GM18868 (cell line): ENCODE measurements around the gene RTEL1.
"Not testable (repeated sequence)": the region's sequence is repeated elsewhere in the genome, so short reads cannot be mapped to it uniquely, and the experiment has no call there.

ENCODE experiments used
- ATAC-seq: cut with Tn5 transposase; IDR thresholded peaks from one replicate; pipeline ENCODE4 v1.9.1; 2021; ENCODE audit warnings: mild to moderate bottlenecking, moderate library complexity; ENCODE audit not compliant: unreplicated experiment

RTEL1 gene

DNA sequence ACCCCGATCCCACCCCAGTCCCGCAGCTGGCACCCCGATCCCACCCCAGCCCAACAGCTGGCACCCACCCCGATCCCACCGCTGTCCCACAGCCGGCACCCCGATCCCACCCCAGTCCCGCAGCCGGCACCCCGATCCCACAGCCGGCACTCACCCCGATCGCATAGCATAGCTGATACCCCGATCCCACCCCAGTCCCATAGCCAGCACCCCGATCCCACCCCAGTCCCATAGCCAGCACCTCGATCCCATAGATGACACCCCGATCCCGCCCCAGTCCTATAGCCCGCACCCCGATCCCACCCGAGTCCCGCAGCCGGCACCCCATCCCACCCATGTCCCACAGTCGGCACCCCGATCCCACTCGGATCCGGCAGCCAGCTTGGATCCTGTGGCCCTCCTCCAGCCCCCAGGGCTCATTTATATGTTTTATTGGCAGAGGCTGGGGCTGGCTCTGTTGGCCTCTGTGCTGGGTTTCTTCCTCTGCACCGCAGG is 30.3 kb upstream of the RTEL1 start:
- no peak for ATAC-seq

DNA sequence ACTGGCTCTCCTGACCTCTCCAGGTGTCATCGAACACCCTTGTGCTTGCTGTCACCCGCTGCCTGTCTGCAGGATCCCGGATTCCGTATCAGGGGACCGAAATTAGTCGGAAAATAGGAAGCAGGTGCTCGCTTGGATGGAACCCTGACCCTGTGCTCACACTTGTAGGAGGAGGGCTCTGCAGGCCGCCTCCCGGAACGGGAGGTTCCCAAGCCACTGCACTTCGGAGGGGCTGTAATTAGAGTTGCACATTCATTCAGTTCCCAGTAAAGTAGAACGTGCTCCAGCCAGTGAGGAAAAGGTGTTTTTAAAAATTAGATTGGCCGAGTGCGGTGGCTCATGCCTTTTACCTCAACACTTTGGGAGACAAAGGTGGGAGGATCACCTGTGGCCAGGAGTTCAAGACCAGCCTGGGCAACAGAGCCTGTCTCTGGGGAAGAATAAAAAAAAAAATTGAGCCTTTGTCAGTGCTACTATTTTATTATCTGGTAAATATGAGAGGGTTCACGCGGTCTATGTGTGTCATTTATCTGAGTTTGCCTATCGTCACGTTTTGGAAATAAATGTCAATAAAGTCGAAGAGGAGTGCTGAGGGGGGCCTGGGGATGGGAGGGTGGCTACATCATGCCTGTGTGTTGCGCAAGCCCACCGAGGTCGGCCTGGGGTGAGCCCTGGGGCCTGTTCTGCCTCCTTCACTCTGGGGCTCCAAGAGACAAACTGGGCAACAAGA is 29.7 kb upstream of the RTEL1 start:
- no peak for ATAC-seq

GRCh38 chr20:63630956-63631355 is 27.2 kb upstream of the RTEL1 start:
- ATAC-seq: not testable (repeated sequence)

DNA sequence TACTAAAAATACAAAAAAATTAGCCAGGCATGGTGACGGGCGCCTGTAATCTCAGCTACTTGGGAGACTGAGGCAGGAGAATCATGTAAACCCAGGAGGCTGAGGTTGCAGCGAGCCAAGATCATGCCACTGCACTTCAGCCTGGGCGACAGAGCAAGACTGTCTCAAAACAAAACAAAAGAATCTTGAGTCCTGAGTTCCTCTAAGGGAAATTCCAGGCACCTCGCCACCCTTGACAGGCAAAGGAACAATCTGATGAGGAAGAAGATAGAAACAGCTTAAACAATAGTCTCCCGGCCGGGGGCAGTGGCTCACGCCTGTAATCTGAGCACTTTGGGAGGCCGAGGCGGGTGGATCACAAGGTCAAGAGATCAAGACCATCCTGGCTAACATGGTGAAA is 26.7 kb upstream of the RTEL1 start:
- not testable (repeated sequence) for ATAC-seq

- ATAC-seq: no peak
These were observed 24.4 kb upstream of the RTEL1 start for GRCh38 chr20:63633732-63634131.

DNA sequence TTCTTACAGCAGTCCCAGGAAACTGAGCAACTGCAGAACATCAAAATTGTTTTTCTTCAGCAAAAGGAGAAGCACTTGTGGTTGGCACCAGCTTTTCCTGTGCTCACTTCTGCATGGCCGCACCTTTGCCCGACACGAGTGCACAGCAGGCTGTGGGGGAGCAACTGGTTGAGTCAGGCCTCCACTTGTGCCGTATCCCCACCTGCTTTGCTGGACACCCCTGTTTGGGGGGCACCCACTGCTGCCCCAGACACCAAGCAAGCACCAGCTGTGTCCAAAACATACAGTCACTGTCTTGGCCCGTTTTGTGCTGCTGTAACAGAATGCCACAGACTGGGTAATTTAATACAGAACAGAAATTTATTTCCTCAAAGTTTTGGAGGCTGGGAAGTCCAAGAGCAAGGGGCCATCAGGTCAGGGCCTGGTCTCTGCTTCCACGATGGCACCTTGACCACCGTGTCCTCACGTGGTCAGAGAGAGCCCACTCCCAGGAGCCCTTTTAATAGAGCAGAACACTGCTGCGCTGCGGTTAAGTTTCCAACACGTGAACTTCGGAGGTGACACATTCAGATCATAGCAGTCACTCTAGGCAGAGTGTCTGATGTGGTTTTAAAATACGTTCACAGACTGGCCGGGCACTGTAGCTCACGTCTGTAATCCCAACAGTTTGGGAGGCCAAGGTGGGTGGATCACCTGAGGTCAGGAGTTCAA is 22.5 kb upstream of the RTEL1 start:
- no peak for ATAC-seq

DNA sequence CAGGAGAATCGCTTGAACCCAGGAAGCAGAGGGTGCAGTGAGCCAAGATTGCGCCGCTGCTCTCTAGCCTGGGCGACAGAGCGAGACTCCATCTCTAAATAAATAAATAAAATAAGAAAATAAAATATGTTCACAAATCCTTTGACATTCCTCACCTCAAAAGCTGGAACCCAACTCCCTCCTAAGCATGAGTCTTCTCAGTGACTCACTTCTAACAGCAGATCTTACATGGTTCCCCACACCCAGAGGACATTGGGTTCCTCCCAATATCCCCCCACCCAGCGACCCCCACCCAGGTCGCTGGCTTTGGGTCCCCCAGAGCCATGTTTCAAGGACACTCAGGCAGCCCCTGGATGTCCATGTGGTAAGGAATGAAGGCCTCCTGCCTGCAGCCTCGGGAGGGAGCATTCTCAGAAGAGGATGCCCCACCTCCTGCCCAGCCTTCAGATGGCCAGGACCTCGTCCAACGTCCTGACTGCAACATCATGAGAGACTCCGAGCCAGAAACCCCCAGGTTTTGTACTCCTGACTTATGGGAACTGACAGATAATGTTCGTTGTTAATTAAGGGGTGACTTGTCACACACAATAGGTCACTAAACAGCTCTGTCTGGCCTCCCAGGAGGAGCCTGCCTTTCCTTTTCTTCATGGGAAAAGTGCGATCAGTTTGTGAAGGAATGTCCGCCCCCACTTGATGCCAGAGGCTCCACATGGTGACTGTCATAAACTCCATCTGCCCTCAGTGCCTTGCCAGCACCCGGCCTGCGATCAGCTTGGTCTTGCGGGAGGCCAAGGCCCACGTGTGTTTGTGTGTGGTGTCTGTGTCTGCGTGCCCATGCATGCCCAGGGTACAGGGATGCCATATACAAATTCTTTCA is 21.1 kb upstream of the RTEL1 start:
- ATAC-seq: no peak

- ATAC-seq: no peak
These were observed 18.8 kb upstream of the RTEL1 start for GRCh38 chr20:63639093-63639975.

DNA sequence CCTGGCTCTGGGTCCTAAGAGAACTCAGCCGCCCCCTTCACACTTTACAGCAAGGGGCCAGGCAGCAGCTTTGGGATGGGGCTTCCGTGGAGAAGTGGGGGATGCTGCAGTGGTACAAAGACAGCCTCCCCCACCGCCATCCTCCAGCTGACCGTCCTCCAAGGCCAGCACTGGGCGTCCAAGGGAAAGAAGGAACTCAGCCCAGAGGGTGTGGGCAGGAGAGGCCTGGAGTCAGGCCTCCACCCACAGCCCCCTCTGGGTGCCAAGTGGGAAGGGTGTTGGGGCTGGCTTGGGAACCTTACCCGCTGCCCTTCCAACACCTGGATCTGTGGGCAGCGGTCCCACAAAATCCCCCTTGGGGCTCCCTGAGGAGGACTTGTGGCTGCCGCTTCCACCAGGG is 18.0 kb upstream of the RTEL1 start:
- ATAC-seq: no peak

DNA sequence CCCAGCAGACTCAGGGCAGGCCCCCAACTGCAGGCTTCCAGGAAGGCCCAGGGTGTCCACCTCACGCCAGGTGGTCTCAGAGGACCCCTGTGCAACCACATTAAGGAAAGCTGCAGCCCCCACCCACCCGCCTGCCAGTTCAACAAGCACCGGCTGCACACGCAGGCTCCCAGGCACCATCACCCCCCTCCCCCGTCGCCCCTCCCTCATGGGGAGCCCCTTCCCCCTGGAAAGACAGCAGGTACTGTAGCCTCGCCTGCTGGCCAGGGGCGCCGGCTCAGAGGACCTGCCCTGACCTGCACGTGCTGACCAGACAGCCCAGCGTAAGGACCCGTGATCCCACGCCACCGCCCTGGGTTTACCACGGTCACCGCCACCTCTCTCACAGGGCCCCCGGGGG is 17.4 kb upstream of the RTEL1 start:
- ATAC-seq: not testable (repeated sequence)

DNA sequence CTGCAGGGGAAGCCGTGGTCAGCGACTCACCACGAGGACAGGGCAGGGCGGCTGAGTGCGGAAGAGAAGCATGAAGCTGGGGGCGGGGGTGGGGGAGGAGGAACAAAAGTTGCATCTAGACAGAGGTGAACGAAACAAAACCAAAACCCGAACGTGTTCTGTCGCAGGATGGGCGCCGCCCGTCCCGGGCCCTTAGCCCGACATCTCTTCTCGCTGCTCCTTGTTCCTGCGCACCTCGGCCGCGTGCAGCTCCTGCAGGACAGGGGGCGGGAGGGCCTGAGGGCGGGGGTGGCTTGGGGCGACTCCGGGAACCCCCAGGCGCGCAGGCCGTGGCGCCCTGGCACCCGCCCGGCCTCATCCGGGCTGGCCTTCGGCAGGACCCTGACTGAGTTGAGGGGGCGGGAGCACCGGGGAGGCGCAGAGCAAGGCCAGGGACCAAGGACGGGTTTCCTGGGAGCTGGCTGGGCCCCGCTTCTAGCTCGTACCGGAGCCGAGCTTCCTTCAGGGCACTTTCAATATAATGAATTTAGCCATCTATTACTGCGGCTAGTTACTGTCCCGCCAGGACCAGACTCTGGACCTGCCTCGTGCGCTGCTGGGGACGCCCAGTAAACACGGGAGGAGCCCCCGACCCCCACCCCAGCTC is 16.8 kb upstream of the RTEL1 start:
- peak; percentile 19 for ATAC-seq

DNA sequence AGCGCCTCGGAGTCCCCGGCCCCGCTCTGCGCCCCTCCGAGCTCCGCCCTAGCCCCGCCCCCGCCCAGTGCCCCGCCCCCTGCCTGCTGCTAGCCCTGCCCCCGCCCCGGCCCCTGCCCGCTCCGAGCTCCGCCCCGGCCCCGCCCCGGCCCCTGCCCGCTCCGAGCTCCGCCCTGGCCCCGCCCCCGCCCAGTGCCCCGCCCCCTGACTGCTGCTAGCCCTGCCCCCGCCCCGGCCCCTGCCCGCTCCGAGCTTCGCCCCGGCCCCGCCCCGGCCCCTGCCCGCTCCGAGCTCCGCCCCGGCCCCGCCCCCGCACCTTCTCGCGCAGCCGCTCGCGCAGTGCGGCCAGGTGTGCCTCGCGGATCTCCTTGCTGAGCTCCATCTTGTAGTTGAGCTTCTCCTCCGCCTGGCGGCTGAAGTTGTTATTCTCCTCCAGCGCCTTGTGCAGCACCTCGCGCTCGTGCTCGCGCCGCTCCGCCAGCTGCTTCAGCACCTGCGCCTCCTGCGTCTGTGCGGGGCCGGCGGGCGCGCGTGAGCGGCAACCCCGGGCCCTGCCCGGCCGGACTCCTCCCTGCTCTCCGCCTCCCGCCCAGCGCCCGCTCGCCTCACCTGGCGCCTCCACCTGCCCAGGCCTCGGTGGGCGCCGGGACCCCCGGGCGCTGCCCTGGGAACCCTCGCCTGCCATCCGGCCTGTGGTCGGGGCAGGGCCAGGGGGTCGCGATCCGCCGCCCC is 16.2 kb upstream of the RTEL1 start:
- peak; percentile 66 for ATAC-seq

- no peak for ATAC-seq
These were observed 15.4 kb upstream of the RTEL1 start for GRCh38 chr20:63642527-63643247.

DNA sequence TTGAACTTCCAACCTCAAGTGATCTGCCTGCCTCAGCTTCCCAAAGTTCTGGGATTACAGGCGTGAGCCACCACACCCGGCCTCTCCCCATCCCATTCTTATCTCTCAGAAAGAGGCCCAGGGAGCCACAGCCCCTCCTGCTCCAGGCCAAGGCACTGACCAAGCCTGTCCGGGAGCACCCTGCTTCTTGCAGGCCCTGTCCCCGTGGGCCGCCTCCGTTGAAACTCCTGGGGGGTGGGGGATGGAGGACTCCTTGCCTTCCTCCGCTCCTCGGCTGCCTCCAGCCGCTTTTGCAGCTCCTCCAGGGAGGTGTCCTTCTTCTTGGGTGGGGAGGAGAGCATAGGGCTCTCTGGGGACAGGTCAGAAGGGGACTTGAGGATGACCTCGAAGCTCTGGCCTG is 14.6 kb upstream of the RTEL1 start:
- no peak for ATAC-seq

DNA sequence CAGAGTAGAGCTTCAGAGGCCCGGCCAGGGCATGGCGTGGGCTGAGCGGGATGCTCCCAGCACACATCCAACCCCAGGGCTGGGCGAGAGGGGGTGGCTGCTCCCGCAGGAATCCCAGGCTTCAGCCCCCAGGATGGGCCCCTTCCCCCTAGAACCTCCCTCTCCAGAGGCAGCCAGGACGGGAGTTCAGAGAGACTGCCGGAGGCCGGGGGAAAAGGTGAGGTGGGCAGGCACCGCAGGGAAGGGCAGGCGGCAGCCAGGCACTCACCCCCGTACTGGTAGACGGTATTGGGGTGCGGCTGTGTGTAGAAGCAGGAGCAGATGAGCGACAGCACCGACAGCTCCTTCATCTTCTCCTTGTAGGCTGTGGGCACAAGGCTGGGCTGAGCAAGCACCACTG is 14.2 kb upstream of the RTEL1 start:
- ATAC-seq: no peak

GRCh38 chr20:63645218-63645617 is 12.9 kb upstream of the RTEL1 start:
- ATAC-seq: no peak

DNA sequence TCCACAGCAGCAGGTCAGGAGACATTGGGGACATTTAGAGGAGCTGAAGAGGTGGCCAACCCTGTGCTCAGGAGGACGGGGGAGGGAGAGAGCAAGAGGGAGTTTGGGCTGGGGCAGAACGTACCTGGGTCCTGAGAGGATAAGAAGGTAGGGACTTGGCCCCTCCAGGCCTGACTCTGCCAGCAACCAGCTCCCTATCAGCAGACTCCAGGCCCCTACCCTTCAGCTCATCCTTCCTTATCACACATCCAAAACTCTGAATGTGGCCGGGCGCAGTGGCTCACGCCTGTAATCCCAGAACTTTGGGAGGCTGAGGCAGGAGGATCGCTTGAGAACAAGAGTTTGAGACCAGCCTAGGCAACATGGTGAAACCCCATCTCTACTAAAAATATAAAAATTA is 9.9 kb upstream of the RTEL1 start:
- no peak for ATAC-seq

GRCh38 chr20:63648895-63649589 is 9.1 kb upstream of the RTEL1 start:
- no peak for ATAC-seq
